Measurements from ENCODE around the gene RAB33B. TPM values are rescaled to one million over a fixed set of nuclear protein-coding genes. Genes with fewer than 3 reads are reported as not detected.
A peak's percentile ranks its signal among the peaks of the same experiment; 100 is the strongest.

RAB33B gene
- total and polyA plus RNA-seq, 9 of the 15 experiments (the other 6 are each of a cell fraction or from before 2014, with no cell fraction given) = 1.7 to 3.7 (median 3.0) TPM

- ChIA-PET CTCF (ENCODE audit: low intra/inter-chr PET ratio) (no interaction called here), POLR2A (interaction anchor here (0.5 kb wide), 1 partner anchor 14 kb away, joined by 5 read pairs; no protein-coding TSS in a partner anchor)
- no peak overlapping the region for H3K27ac ChIP-seq (ENCODE audit: extremely low read depth, low read depth, low read length)
- H3K4me1 ChIP-seq (replicated peaks in 1 of 2; ENCODE audit: control insufficient read depth in 2 of 2, insufficient read depth in 2 of 2, low read length in 2 of 2) = no peaks in the 10 kb centered on the region
- H2AFZ ChIP-seq (ENCODE audit: low read depth, low read length) = no peak overlapping the region
- 25% methylated on average over 1 of the region's 1 CpG for WGBS (ENCODE audit: insufficient coverage, low coverage, missing lambda C conversion rate)
- no peak overlapping the region for H3K9ac ChIP-seq (ENCODE audit: insufficient read depth in 1 of 2, low read depth in 2 of 2, low read length in 2 of 2)
- no peaks in the 10 kb centered on the region for H3K9me1 ChIP-seq (ENCODE audit: control insufficient read depth, insufficient read depth, low read length)
- no peak for TF ChIP-seq NFXL1 (CRISPR knock-in tag; IDR thresholded peaks at IDR 0.05)
- no peak for TF ChIP-seq ZNF583 (CRISPR knock-in tag; IDR thresholded peaks at IDR 0.05)
- no peak for TF ChIP-seq PURB (CRISPR knock-in tag; IDR thresholded peaks at IDR 0.05; ENCODE audit: low read depth)
- TF ChIP-seq, protein P1, sequence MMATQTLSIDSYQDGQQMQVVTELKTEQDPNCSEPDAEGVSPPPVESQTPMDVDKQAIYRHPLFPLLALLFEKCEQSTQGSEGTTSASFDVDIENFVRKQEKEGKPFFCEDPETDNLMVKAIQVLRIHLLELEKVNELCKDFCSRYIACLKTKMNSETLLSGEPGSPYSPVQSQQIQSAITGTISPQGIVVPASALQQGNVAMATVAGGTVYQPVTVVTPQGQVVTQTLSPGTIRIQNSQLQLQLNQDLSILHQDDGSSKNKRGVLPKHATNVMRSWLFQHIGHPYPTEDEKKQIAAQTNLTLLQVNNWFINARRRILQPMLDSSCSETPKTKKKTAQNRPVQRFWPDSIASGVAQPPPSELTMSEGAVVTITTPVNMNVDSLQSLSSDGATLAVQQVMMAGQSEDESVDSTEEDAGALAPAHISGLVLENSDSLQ (IDR thresholded peaks at IDR 0.05) = no peak
- H3K9me3 ChIP-seq (replicated peaks; ENCODE audit: control insufficient read depth, insufficient read depth, low read depth, low read length) = no peaks in the 10 kb centered on the region; the same call in 1 of the 2 replicates
- no peak for DNase-seq (ENCODE audit: extremely low read depth in 1 of 4, low spot score in 3 of 4)
- no TSS peak for BruUV-seq (replicated peaks)
- H3K4me2 ChIP-seq (ENCODE audit: insufficient read depth, low read length) = no peak overlapping the region
- peaks cover 5% of the 10 kb centered on the region for H3K36me3 ChIP-seq (ENCODE audit: control insufficient read depth, insufficient read depth, low read length)
- in situ Hi-C loops (cut with MboI) = no loop called here
- no peak for FAIRE-seq
- no peak for ATAC-seq
- H3K79me2 ChIP-seq (ENCODE audit: control insufficient read depth, insufficient read depth, low read length) = no peaks in the 10 kb centered on the region
- no peaks in the 10 kb centered on the region for H3K27me3 ChIP-seq (ENCODE audit: control insufficient read depth in 2 of 2, insufficient read depth in 2 of 2, low read length in 2 of 2)
- intact Hi-C loops (cut with micrococcal nuclease) = no loop called here
- H4K20me1 ChIP-seq (replicated peaks; ENCODE audit: control insufficient read depth, insufficient read depth, low read length) = no peaks in the 10 kb centered on the region
- no peak overlapping the region for H3K4me3 ChIP-seq
Observed at GRCh38 chr4:139469869-139470268, 15.9 kb downstream of the RAB33B start.

DNA sequence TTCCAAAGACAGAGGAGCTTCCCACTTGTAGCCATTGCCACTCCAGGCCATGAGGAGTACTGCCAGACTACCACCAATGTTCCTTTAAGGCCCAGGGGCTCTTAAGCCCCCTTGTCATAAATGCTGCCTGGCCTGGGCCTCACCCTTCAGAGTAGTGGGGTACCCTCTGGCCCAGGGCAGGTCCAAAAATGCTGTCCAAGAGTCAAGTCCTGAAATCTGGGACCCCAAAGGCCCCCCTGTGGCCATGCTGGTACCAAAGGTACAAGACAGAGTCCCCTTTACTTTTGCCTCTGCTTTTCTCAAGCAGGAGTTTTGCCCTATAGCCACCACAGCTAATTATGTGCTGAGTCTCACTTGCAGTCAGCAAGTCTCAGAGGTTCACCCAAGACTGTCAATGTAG is 16.4 kb downstream of the RAB33B start:
- Histone ChIP-seq H3K9me3 (replicated peaks; ENCODE audit: control insufficient read depth, insufficient read depth, low read depth, low read length) (no peaks in the 10 kb centered on the region; the same call in 1 of the 2 replicates), H3K4me3 (no peak overlapping the region), H3K4me2 (ENCODE audit: insufficient read depth, low read length) (no peak overlapping the region), H3K27me3 (ENCODE audit: control insufficient read depth in 2 of 2, insufficient read depth in 2 of 2, low read length in 2 of 2) (no peaks in the 10 kb centered on the region), H3K79me2 (ENCODE audit: control insufficient read depth, insufficient read depth, low read length) (no peaks in the 10 kb centered on the region), H3K9ac (ENCODE audit: insufficient read depth in 1 of 2, low read depth in 2 of 2, low read length in 2 of 2) (no peak overlapping the region), H3K27ac (ENCODE audit: extremely low read depth, low read depth, low read length) (no peak overlapping the region), H3K36me3 (ENCODE audit: control insufficient read depth, insufficient read depth, low read length) (peaks cover 5% of the 10 kb centered on the region), H3K9me1 (ENCODE audit: control insufficient read depth, insufficient read depth, low read length) (no peaks in the 10 kb centered on the region), H4K20me1 (replicated peaks; ENCODE audit: control insufficient read depth, insufficient read depth, low read length) (no peaks in the 10 kb centered on the region), H2AFZ (ENCODE audit: low read depth, low read length) (no peak overlapping the region), H3K4me1 (replicated peaks in 1 of 2; ENCODE audit: control insufficient read depth in 2 of 2, insufficient read depth in 2 of 2, low read length in 2 of 2) (no peaks in the 10 kb centered on the region)
- no TSS peak for BruUV-seq (replicated peaks)
- DNase-seq (ENCODE audit: extremely low read depth in 1 of 4, low spot score in 3 of 4) (no peak), FAIRE-seq (no peak), ATAC-seq (no peak)
- TF ChIP-seq, protein P2, sequence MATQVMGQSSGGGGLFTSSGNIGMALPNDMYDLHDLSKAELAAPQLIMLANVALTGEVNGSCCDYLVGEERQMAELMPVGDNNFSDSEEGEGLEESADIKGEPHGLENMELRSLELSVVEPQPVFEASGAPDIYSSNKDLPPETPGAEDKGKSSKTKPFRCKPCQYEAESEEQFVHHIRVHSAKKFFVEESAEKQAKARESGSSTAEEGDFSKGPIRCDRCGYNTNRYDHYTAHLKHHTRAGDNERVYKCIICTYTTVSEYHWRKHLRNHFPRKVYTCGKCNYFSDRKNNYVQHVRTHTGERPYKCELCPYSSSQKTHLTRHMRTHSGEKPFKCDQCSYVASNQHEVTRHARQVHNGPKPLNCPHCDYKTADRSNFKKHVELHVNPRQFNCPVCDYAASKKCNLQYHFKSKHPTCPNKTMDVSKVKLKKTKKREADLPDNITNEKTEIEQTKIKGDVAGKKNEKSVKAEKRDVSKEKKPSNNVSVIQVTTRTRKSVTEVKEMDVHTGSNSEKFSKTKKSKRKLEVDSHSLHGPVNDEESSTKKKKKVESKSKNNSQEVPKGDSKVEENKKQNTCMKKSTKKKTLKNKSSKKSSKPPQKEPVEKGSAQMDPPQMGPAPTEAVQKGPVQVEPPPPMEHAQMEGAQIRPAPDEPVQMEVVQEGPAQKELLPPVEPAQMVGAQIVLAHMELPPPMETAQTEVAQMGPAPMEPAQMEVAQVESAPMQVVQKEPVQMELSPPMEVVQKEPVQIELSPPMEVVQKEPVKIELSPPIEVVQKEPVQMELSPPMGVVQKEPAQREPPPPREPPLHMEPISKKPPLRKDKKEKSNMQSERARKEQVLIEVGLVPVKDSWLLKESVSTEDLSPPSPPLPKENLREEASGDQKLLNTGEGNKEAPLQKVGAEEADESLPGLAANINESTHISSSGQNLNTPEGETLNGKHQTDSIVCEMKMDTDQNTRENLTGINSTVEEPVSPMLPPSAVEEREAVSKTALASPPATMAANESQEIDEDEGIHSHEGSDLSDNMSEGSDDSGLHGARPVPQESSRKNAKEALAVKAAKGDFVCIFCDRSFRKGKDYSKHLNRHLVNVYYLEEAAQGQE (IDR thresholded peaks at IDR 0.05; ENCODE audit: borderline replicate concordance) = peak; percentile 24; the same call in 1 of the 2 replicates
- TF ChIP-seq, protein P2 (CRISPR knock-in tag; IDR thresholded peaks at IDR 0.05; ENCODE audit: low read depth) = no peak
- no peak for TF ChIP-seq ZFP1 (CRISPR knock-in tag; IDR thresholded peaks at IDR 0.05)
- intact Hi-C loops (cut with micrococcal nuclease) (no loop called here), in situ Hi-C loops (cut with MboI) (no loop called here)
- POLR2A ChIA-PET = no interaction called here
- CTCF ChIA-PET (ENCODE audit: low intra/inter-chr PET ratio) = no interaction called here

Data from K562 (cell line).